Adrenal gland (tissue), 5 donors: Measurements from ENCODE around the gene DUSP22.

Source experiments
- CTCF ChIP-seq, 6 experiments: fragments of 450-650 bp in 4 of 6; fragments of 200-600 bp in 2 of 6; sonication (generic) in 1 of 6; IDR thresholded peaks; 1 replicate in 5 of 6; 2 replicates in 1 of 6; pipeline versions ENCODE4 v1.5.1 to v1.8.0; 2016 to 2021; ENCODE audit warnings: antibody characterized with exemption in 6 of 6, mild to moderate bottlenecking in 2 of 6, moderate library complexity in 1 of 6
- POLR2A ChIP-seq, 2 donors: fragments of 450-650 bp; IDR thresholded peaks; one replicate each; pipeline ENCODE4 v1.6.1; 2017; ENCODE audit warnings: antibody characterized with exemption in 2 of 2, mild to moderate bottlenecking in 2 of 2, moderate library complexity in 1 of 2
- donor health status: DM: no; HTN: no; CAD: no.

GRCh38 chr6:328924-329323 is 36.6 kb downstream of the DUSP22 start:
- no peak for TF ChIP-seq CTCF (IDR thresholded peaks at IDR 0.05)
- TF ChIP-seq POLR2A (IDR thresholded peaks at IDR 0.05), result no peak
